HepG2 (cell line): ENCODE results near the gene CDKN2C. TPM values are rescaled to one million over a fixed set of nuclear protein-coding genes. Genes with fewer than 3 reads are reported as not detected.

Experiments used
- ATAC-seq: fragments of 200-7000 bp; cut with Tn5 transposase; 3 replicates; pipeline ENCODE4 v1.9.1; 2020; ENCODE audit warnings: mild to moderate bottlenecking, moderate library complexity
- BruUV-seq: library from RNA; stranded (reverse); fragments of 400-500 nt; replicated peaks from 2 replicates; lab custom pipeline; 2021; lab: Mats Ljungman, UMichigan
- CTCF ChIA-PET: fragments of 300-600 bp; formaldehyde crosslinking; extraction: SDS; loops from one replicate; lab custom pipeline; 2021; ENCODE audit warnings: low total read pairs, inconsistent platforms, low intra/inter-chr PET ratio; lab: Yijun Ruan, JAX
- POLR2A ChIA-PET: fragments of 350-600 bp; sonication (Branson Sonifier 250); formaldehyde crosslinking; loops from one replicate; lab custom pipeline; 2020; ENCODE audit warnings: antibody characterized with exemption, inconsistent platforms; lab: Yijun Ruan, JAX
- DNase-seq: peaks from one replicate; pipeline ENCODE4 v3.0.0-alpha.2; 2015; ENCODE audit warnings: low spot score
- FAIRE-seq: peaks from 3 replicates; lab custom pipeline; 2011; peaks lifted over from hg19 to GRCh38; lab: Jason Lieb, UNC
- H2AFZ ChIP-seq: one replicate; pipeline ENCODE4 v1.6.1; 2011; ENCODE audit warnings: low read length, inconsistent platforms
- H3K27ac ChIP-seq: fragments of 300-600 bp; 3 replicates; pipeline ENCODE4 v1.8.0; 2011; ENCODE audit warnings: mixed run types, mild to moderate bottlenecking, mixed read lengths, low read length, inconsistent platforms; ENCODE audit not compliant: insufficient read depth; ENCODE audit errors: extremely low read length
- H3K27me3 ChIP-seq, 2 experiments: fragments of 200-600 bp in 1 of 2; 2 replicates in 1 of 2; 3 replicates in 1 of 2; pipeline versions ENCODE4 v1.6.0 to v1.8.0; 2011; ENCODE audit warnings: low read length in 2 of 2, mild to moderate bottlenecking in 2 of 2, moderate library complexity in 2 of 2, inconsistent platforms in 1 of 2; ENCODE audit not compliant: insufficient read depth in 2 of 2, control insufficient read depth in 1 of 2
- H3K36me3 ChIP-seq, 2 experiments: fragments of 200-600 bp in 1 of 2; replicated peaks in 1 of 2; 2 replicates in 1 of 2; 3 replicates in 1 of 2; pipeline versions ENCODE4 v1.5.1 to v1.8.0; 2011; ENCODE audit warnings: low read length in 2 of 2, inconsistent platforms in 1 of 2; ENCODE audit not compliant: insufficient read depth in 2 of 2, control insufficient read depth in 1 of 2
- H3K4me1 ChIP-seq: 2 replicates; pipeline ENCODE4 v1.5.1; 2012; ENCODE audit warnings: low read length, inconsistent platforms; ENCODE audit not compliant: insufficient read depth
- H3K4me2 ChIP-seq: 2 replicates; pipeline ENCODE4 v1.6.0; 2011; ENCODE audit warnings: low read depth, low read length, inconsistent platforms
- H3K4me3 ChIP-seq, 3 experiments: fragments of 200-600 bp in 1 of 3; sonication (generic), shearing (Covaris generic) in 1 of 3; replicated peaks in 1 of 3; 2 replicates each; pipeline ENCODE4 v1.5.1; 2011 to 2016; ENCODE audit warnings: low read length in 3 of 3, inconsistent platforms in 2 of 3, low read depth in 2 of 3, mild to moderate bottlenecking in 2 of 3, control low read depth in 1 of 3, mixed read lengths in 1 of 3; ENCODE audit not compliant: insufficient read depth in 1 of 3
- H3K79me2 ChIP-seq: one replicate; pipeline ENCODE4 v1.6.1; 2011; ENCODE audit warnings: low read length, inconsistent platforms; ENCODE audit not compliant: insufficient read depth
- H3K9ac ChIP-seq: 2 replicates; pipeline ENCODE4 v1.6.0; 2011; ENCODE audit warnings: mild to moderate bottlenecking, low read depth, low read length, inconsistent platforms; ENCODE audit not compliant: insufficient read depth
- H3K9me3 ChIP-seq: 2 replicates; pipeline ENCODE4 v1.5.1; 2012; ENCODE audit warnings: mild to moderate bottlenecking, low read length
- H4K20me1 ChIP-seq: 2 replicates; pipeline ENCODE4 v1.6.0; 2011; ENCODE audit warnings: inconsistent platforms, mild to moderate bottlenecking, low read length, moderate library complexity; ENCODE audit not compliant: insufficient read depth
- EP300 ChIP-seq, 3 experiments: sonication (generic) in 1 of 3; formaldehyde crosslinking in 1 of 3; IDR thresholded peaks; 2 replicates each; pipeline versions ENCODE4 v1.5.1 to v1.6.1; 2011 to 2020; ENCODE audit warnings: low read depth in 2 of 3, low read length in 2 of 3, borderline replicate concordance in 1 of 3, improper control_type of control experiment in 1 of 3, mild to moderate bottlenecking in 1 of 3, missing genetic modification reagents in 1 of 3, moderate library complexity in 1 of 3
- HNRNPUL1 ChIP-seq: fragments of 200-400 bp; formaldehyde crosslinking; IDR thresholded peaks from 2 replicates; pipeline ENCODE4 v1.6.1; 2017; ENCODE audit warnings: low read depth, mild to moderate bottlenecking, low read length, moderate library complexity
- JARID2 ChIP-seq: sonication (generic); formaldehyde crosslinking; IDR thresholded peaks from 2 replicates; pipeline ENCODE4 v1.8.1; 2023; ENCODE audit warnings: missing genetic modification reagents, inconsistent platforms; ENCODE audit not compliant: insufficient replicate concordance
- KDM1A ChIP-seq: IDR thresholded peaks from 2 replicates; pipeline ENCODE4 v1.6.1; 2016; ENCODE audit warnings: missing compliant biosample characterization
- NFKB2 ChIP-seq: sonication (generic); formaldehyde crosslinking; IDR thresholded peaks from 2 replicates; pipeline ENCODE4 v1.4.0; 2020; ENCODE audit warnings: missing genetic modification reagents, borderline replicate concordance
- NFYB ChIP-seq: sonication (generic); formaldehyde crosslinking; IDR thresholded peaks from 2 replicates; pipeline ENCODE4 v1.4.0; 2020; ENCODE audit warnings: missing genetic modification reagents
- SMAD9 ChIP-seq: sonication (generic); formaldehyde crosslinking; IDR thresholded peaks from 2 replicates; pipeline ENCODE4 v1.5.1; 2020; ENCODE audit warnings: mild to moderate bottlenecking, missing genetic modification reagents
- SPEN ChIP-seq: sonication (generic); formaldehyde crosslinking; IDR thresholded peaks from 2 replicates; pipeline ENCODE4 v1.5.1; 2020; ENCODE audit warnings: low read depth, mild to moderate bottlenecking, missing genetic modification reagents
- TOPORS ChIP-seq: sonication (generic); formaldehyde crosslinking; IDR thresholded peaks from 2 replicates; pipeline ENCODE4 v1.8.0; 2023; ENCODE audit warnings: mild to moderate bottlenecking, missing genetic modification reagents
- ZEB1 ChIP-seq: IDR thresholded peaks from 2 replicates; pipeline ENCODE4 v1.6.1; 2012; ENCODE audit warnings: mild to moderate bottlenecking, low read depth, inconsistent platforms; ENCODE audit not compliant: insufficient replicate concordance
- ZNF225 ChIP-seq: sonication (generic); formaldehyde crosslinking; IDR thresholded peaks from 2 replicates; pipeline ENCODE4 v1.4.0; 2020; ENCODE audit warnings: mild to moderate bottlenecking, missing genetic modification reagents
- ZNF326 ChIP-seq: sonication (generic); formaldehyde crosslinking; IDR thresholded peaks from 2 replicates; pipeline ENCODE4 v1.4.0; 2020; ENCODE audit warnings: missing genetic modification reagents, borderline replicate concordance
- ZNF567 ChIP-seq: sonication (generic); formaldehyde crosslinking; IDR thresholded peaks from 2 replicates; pipeline ENCODE4 v1.8.1; 2023; ENCODE audit warnings: mild to moderate bottlenecking, missing genetic modification reagents, borderline replicate concordance
- ZSCAN29 ChIP-seq: sonication (generic); formaldehyde crosslinking; conservative IDR thresholded peaks from 2 replicates; pipeline ENCODE4 v1.4.0; 2020; ENCODE audit warnings: mild to moderate bottlenecking, missing genetic modification reagents
- ZSCAN9 ChIP-seq: IDR thresholded peaks from 2 replicates; pipeline ENCODE4 v1.6.1; 2016; ENCODE audit warnings: borderline replicate concordance
- WGBS: methylation state at CpG from one replicate; pipeline ENCODE4 v1.1.6; 2017; ENCODE audit warnings: low lambda C conversion rate; 5-methylcytosine and 5-hydroxymethylcytosine counted together
- in situ Hi-C: cut with HindIII; loops from 2 replicates; pipeline ENCODE4 v1.10.0; 2017; ENCODE audit warnings: low pct_unique_long_range_greater_than_20kb; ENCODE audit not compliant: extremely low pct_ligation_motif_present
- intact Hi-C: fragments of 100-400 bp; cut with micrococcal nuclease; formaldehyde crosslinking; loops from one replicate; pipeline ENCODE4 v1.10.0; 2022; ENCODE audit not compliant: unreplicated experiment
- polyA plus RNA-seq, 8 experiments: library from polyadenylated mRNA; depleted of rRNA in 3 of 8; stranded (reverse) in 7 of 8; unstranded in 1 of 8; fragments of >200 nt; fragmentation: Illumina TruSeq in 4 of 8; extraction: Trizol in 4 of 8; gene quantifications; 2 replicates each; pipeline versions ENCODE4 v1.2.1 to v1.2.3, GENCODE V29; 2011 to 2016; ENCODE audit warnings: low read depth in 4 of 8, missing spikeins in 1 of 8, mixed read lengths in 1 of 8; ENCODE audit not compliant: insufficient read depth in 1 of 8
- total RNA-seq, 5 experiments: library from RNA; depleted of rRNA; stranded (reverse); fragments of >200 nt; fragmentation: Illumina TruSeq; extraction: Trizol; gene quantifications; 2 replicates each; pipeline ENCODE4 v1.2.3, GENCODE V29; 2016; ENCODE audit warnings: low read depth in 1 of 5
- TF ChIP-seq, protein P1 (sequence below): sonication (generic); formaldehyde crosslinking; IDR thresholded peaks from 2 replicates; pipeline ENCODE4 v1.5.0; 2020; ENCODE audit warnings: missing genetic modification reagents, mild to moderate bottlenecking, borderline replicate concordance
- TF ChIP-seq, protein P2 (sequence below): IDR thresholded peaks from 2 replicates; pipeline ENCODE4 v1.6.1; 2012; ENCODE audit warnings: low read depth, low read length, improper control_type of control experiment

The CDKN2C gene
- total and polyA plus RNA-seq, 2 of the 13 experiments (the other 11 are each of a cell fraction or from before 2014, with no cell fraction given): 7.8 to 13.7 TPM

DNA sequence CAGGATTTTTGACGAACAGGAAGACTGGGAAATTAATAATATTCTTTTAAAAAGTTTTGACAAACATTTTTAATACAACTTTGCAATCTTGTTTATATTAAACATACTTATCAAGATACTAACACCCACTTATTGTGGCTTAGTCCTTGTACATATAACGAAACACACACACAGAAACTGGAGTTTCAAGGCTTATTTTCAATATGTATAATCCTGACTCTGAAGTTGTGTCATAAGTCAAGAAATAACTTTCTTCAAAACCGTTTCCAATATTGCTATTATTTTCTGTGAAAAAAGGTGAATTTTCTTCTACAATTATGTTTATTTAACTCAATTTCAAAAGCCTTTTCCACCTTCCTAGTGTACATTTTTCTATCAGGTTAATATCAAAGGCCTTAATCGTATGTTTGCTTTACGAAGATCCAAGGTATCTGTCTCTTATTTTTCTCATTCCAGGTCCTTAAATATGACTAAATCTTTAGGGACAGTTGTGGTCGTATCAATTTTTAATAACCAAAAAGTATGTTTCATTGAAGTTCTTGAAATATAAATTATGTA is 1.8 kb downstream of the CDKN2C start:
- intact Hi-C loops (no loop called here), in situ Hi-C loops (loop anchor here (10.0 kb wide), 1 partner anchor 63 kb away; no protein-coding TSS in a partner anchor)
- ATAC-seq: no peak
- Histone ChIP-seq H3K9ac (peak overlapping the region; percentile 93), H3K9me3 (no peaks in the 10 kb centered on the region), H3K36me3 (peaks cover 0 to 4% of the 10 kb centered on the region in 2 experiments; a peak in 2 of 5 replicates), H2AFZ (no peak overlapping the region), H3K79me2 (peaks cover 33% of the 10 kb centered on the region), H3K27me3 (no peaks in the 10 kb centered on the region; a peak in 1 of 5 replicates), H3K4me1 (peaks cover 23% of the 10 kb centered on the region), H3K27ac (no peak overlapping the region), H4K20me1 (no peaks in the 10 kb centered on the region), H3K4me3 (peak overlapping the region in 2 of 3 experiments; percentile 91 to 98; a peak in 3 of 6 replicates), H3K4me2 (peak overlapping the region; percentile 68)
- 48% methylated on average over 6 of the region's 6 CpGs for WGBS
- TF ChIP-seq ZSCAN29 (CRISPR knock-in tag): no peak
- TF ChIP-seq ZEB1: no peak
- no peak for TF ChIP-seq ZNF567 (CRISPR knock-in tag)
- TF ChIP-seq SPEN: no peak
- TF ChIP-seq NFYB (CRISPR knock-in tag): no peak
- no peak for TF ChIP-seq NFKB2
- TF ChIP-seq ZNF225 (CRISPR knock-in tag): no peak
- no peak for TF ChIP-seq TOPORS
- TF ChIP-seq JARID2: no peak
- TF ChIP-seq KDM1A (CRISPR knock-in tag): no peak
- no TSS peak for BruUV-seq
- DNase-seq: no peak
- CTCF ChIA-PET: no interaction called here
- FAIRE-seq: no peak
- POLR2A ChIA-PET: no interaction called here

DNA sequence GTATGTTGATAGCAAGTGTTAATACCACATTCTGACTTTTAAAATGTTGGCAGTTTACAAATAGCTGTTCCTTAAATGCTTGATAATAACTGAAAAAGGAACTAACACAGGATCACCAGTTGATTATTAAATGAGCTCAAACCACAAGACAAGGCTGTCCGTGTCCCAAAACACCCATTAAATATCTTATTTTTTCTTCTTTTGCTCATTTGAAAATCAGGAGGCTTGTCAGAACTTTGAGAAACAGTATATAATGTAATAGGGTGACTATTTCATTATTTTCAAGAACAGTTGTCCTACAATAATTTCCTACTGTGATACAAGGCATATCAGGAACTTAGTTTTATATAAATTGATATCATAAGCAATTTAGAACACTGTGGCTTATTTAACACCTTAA is 2.7 kb downstream of the CDKN2C start:
- H3K27me3 ChIP-seq: no peaks in the 10 kb centered on the region; a peak in 1 of 5 replicates
- H4K20me1 ChIP-seq: no peaks in the 10 kb centered on the region
- in situ Hi-C loops (loop anchor here (10.0 kb wide), 1 partner anchor 62 kb away; no protein-coding TSS in a partner anchor), intact Hi-C loops (no loop called here)
- peak overlapping the region; percentile 37 for H3K4me2 ChIP-seq
- peaks cover 23% of the 10 kb centered on the region for H3K4me1 ChIP-seq
- 84% methylated on average over 1 of the region's 1 CpG for WGBS
- peaks cover 0 to 4% of the 10 kb centered on the region in 2 experiments; a peak in 2 of 5 replicates for H3K36me3 ChIP-seq
- no peak for ATAC-seq
- no peak overlapping the region for H3K27ac ChIP-seq
- no peaks in the 10 kb centered on the region for H3K9me3 ChIP-seq
- DNase-seq: no peak
- no peak overlapping the region for H3K9ac ChIP-seq
- H3K4me3 ChIP-seq: no peak overlapping the region
- no peak for FAIRE-seq
- ChIA-PET CTCF (no interaction called here), POLR2A (no interaction called here)
- no TSS peak for BruUV-seq
- H3K79me2 ChIP-seq: peaks cover 33% of the 10 kb centered on the region
- H2AFZ ChIP-seq: no peak overlapping the region
- TF ChIP-seq EP300 (IDR thresholded peaks at IDR 0.05; ENCODE audit: low read depth in 2 of 2, low read length in 2 of 2) (no peak), EP300 (CRISPR knock-in tag; IDR thresholded peaks at IDR 0.05; ENCODE audit: borderline replicate concordance) (no peak), ZSCAN9 (CRISPR knock-in tag) (no peak), ZNF326 (no peak), HNRNPUL1 (no peak), SMAD9 (CRISPR knock-in tag) (no peak)
- TF ChIP-seq, protein P1, sequence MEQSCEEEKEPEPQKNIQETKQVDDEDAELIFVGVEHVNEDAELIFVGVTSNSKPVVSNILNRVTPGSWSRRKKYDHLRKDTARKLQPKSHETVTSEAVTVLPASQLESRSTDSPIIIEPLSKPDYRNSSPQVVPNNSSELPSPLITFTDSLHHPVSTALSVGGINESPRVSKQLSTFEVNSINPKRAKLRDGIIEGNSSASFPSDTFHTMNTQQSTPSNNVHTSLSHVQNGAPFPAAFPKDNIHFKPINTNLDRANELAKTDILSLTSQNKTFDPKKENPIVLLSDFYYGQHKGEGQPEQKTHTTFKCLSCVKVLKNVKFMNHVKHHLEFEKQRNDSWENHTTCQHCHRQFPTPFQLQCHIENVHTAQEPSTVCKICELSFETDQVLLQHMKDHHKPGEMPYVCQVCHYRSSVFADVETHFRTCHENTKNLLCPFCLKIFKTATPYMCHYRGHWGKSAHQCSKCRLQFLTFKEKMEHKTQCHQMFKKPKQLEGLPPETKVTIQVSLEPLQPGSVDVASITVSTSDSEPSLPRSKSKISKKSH (CRISPR knock-in tag): no peak
- TF ChIP-seq, protein P2, sequence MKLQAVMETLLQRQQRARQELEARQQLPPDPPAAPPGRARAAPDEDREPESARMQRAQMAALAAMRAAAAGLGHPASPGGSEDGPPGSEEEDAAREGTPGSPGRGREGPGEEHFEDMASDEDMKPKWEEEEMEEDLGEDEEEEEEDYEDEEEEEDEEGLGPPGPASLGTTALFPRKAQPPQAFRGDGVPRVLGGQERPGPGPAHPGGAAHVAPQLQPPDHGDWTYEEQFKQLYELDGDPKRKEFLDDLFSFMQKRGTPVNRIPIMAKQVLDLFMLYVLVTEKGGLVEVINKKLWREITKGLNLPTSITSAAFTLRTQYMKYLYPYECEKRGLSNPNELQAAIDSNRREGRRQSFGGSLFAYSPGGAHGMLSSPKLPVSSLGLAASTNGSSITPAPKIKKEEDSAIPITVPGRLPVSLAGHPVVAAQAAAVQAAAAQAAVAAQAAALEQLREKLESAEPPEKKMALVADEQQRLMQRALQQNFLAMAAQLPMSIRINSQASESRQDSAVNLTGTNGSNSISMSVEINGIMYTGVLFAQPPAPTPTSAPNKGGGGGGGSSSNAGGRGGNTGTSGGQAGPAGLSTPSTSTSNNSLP: no peak
